HEK293 (cell line): ENCODE data around the gene TEX261.

Source experiments
- MYNN ChIP-seq: fragments of 450-650 bp; formaldehyde crosslinking; IDR thresholded peaks from 2 replicates; pipeline ENCODE4 v1.5.1; 2016; ENCODE audit warnings: missing biosample characterization, missing genetic modification characterization, borderline replicate concordance
- SETDB1 ChIP-seq: IDR thresholded peaks from one replicate; pipeline ENCODE4 v1.6.1; 2017; ENCODE audit warnings: mild to moderate bottlenecking, low read length, moderate library complexity, mixed read lengths; ENCODE audit not compliant: insufficient read length
- ZNF274 ChIP-seq, 2 experiments: fragments of 200-500 bp in 1 of 2; fragments of 450-650 bp in 1 of 2; sonication (Bioruptor generic) in 1 of 2; formaldehyde crosslinking in 1 of 2; IDR thresholded peaks; 2 replicates each; pipeline versions ENCODE4 v1.5.1 to v1.6.1; 2014 to 2016; ENCODE audit warnings: borderline replicate concordance in 1 of 2, inconsistent platforms in 1 of 2, low read length in 1 of 2, missing biosample characterization in 1 of 2, missing genetic modification characterization in 1 of 2
- ZNF350 ChIP-seq: fragments of 450-650 bp; formaldehyde crosslinking; IDR thresholded peaks from 2 replicates; pipeline ENCODE4 v1.5.0; 2017; ENCODE audit warnings: missing biosample characterization, mild to moderate bottlenecking, missing genetic modification characterization
- ZNF571 ChIP-seq: fragments of 450-650 bp; formaldehyde crosslinking; IDR thresholded peaks from 2 replicates; pipeline ENCODE4 v1.5.0; 2017; ENCODE audit warnings: missing biosample characterization, missing genetic modification characterization
- TF ChIP-seq, protein P1 (sequence below): fragments of 450-650 bp; formaldehyde crosslinking; IDR thresholded peaks from 2 replicates; pipeline ENCODE4 v1.5.1; 2016; ENCODE audit warnings: missing biosample characterization, missing genetic modification characterization
- TF ChIP-seq, protein P2 (sequence below): fragments of 450-650 bp; formaldehyde crosslinking; IDR thresholded peaks from 2 replicates; pipeline ENCODE4 v1.5.1; 2016; ENCODE audit warnings: missing biosample characterization, missing genetic modification characterization

DNA sequence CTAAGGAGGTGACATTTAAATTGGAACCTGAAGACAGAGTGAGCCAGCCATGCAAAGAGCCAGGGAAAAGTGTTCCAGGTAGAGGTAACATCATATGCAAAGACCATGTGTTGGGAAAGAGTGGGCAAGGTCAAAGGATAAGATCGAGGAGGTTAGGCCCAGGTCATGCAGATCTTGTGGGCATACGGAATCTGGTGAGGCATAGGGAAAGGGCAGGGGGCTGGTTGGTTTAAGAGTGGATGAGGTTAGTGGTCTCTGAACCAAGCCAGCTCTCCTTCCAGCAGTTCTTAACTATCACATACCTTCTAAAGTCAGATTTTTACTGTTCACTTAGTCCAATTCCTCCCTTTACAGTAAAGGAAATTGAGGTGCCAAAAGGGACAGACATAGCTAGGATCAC is 13.3 kb downstream of the TEX261 start:
- TF ChIP-seq ZNF274 (IDR thresholded peaks at IDR 0.05; ENCODE audit: low read length) (no peak), ZNF274 (tag by site-specific recombination; IDR thresholded peaks at IDR 0.05; ENCODE audit: borderline replicate concordance) (no peak), SETDB1 (no peak), ZNF350 (tag by site-specific recombination) (no peak), ZNF571 (tag by site-specific recombination) (no peak), MYNN (tag by site-specific recombination) (no peak)
- TF ChIP-seq, protein P1, sequence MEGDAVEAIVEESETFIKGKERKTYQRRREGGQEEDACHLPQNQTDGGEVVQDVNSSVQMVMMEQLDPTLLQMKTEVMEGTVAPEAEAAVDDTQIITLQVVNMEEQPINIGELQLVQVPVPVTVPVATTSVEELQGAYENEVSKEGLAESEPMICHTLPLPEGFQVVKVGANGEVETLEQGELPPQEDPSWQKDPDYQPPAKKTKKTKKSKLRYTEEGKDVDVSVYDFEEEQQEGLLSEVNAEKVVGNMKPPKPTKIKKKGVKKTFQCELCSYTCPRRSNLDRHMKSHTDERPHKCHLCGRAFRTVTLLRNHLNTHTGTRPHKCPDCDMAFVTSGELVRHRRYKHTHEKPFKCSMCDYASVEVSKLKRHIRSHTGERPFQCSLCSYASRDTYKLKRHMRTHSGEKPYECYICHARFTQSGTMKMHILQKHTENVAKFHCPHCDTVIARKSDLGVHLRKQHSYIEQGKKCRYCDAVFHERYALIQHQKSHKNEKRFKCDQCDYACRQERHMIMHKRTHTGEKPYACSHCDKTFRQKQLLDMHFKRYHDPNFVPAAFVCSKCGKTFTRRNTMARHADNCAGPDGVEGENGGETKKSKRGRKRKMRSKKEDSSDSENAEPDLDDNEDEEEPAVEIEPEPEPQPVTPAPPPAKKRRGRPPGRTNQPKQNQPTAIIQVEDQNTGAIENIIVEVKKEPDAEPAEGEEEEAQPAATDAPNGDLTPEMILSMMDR (tag by site-specific recombination), result no peak
- TF ChIP-seq, protein P2, sequence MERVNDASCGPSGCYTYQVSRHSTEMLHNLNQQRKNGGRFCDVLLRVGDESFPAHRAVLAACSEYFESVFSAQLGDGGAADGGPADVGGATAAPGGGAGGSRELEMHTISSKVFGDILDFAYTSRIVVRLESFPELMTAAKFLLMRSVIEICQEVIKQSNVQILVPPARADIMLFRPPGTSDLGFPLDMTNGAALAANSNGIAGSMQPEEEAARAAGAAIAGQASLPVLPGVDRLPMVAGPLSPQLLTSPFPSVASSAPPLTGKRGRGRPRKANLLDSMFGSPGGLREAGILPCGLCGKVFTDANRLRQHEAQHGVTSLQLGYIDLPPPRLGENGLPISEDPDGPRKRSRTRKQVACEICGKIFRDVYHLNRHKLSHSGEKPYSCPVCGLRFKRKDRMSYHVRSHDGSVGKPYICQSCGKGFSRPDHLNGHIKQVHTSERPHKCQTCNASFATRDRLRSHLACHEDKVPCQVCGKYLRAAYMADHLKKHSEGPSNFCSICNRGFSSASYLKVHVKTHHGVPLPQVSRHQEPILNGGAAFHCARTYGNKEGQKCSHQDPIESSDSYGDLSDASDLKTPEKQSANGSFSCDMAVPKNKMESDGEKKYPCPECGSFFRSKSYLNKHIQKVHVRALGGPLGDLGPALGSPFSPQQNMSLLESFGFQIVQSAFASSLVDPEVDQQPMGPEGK (tag by site-specific recombination), result no peak
